Mesenchymal stem cell (in vitro differentiated cells and primary cell): ENCODE results near the gene MFNG.

Experiments
- DNase-seq: peaks from one replicate; pipeline ENCODE4 v3.0.0-alpha.2; 2013
- H2AFZ ChIP-seq: one replicate; pipeline ENCODE4 v1.6.1; 2013; ENCODE audit warnings: low read depth, mild to moderate bottlenecking, control low read depth, inconsistent platforms, low read length, moderate library complexity
- H2AK5ac ChIP-seq: 2 replicates; pipeline ENCODE4 v1.6.1; 2013; ENCODE audit warnings: low read length, moderate library complexity, mild to moderate bottlenecking, inconsistent platforms; ENCODE audit not compliant: severe bottlenecking
- H2BK120ac ChIP-seq: one replicate; pipeline ENCODE4 v1.6.1; 2013; ENCODE audit warnings: low read depth, mild to moderate bottlenecking, inconsistent platforms, low read length, moderate library complexity
- H2BK12ac ChIP-seq, 2 experiments: one replicate each; pipeline ENCODE4 v1.6.1; 2013; ENCODE audit warnings: inconsistent platforms in 2 of 2, low read length in 2 of 2, mild to moderate bottlenecking in 2 of 2, moderate library complexity in 2 of 2, control low read depth in 1 of 2
- H2BK15ac ChIP-seq: one replicate; pipeline ENCODE4 v1.6.1; 2013; ENCODE audit warnings: mild to moderate bottlenecking, low read depth, inconsistent platforms; ENCODE audit not compliant: poor library complexity, severe bottlenecking
- H2BK5ac ChIP-seq: 2 replicates; pipeline ENCODE4 v1.6.1; 2013; ENCODE audit warnings: low read depth, mild to moderate bottlenecking, low read length, control low read depth, inconsistent platforms; ENCODE audit not compliant: poor library complexity, severe bottlenecking
- H3K14ac ChIP-seq, 2 experiments: one replicate each; pipeline ENCODE4 v1.6.1; 2013; ENCODE audit warnings: inconsistent platforms in 2 of 2, low read length in 2 of 2, control low read depth in 1 of 2, mild to moderate bottlenecking in 1 of 2, moderate library complexity in 1 of 2
- H3K18ac ChIP-seq, 2 experiments: one replicate each; pipeline ENCODE4 v1.6.1; 2013; ENCODE audit warnings: inconsistent platforms in 2 of 2, low read length in 2 of 2, control low read depth in 1 of 2, low read depth in 1 of 2, mild to moderate bottlenecking in 1 of 2
- H3K23ac ChIP-seq, 2 experiments: one replicate each; pipeline ENCODE4 v1.6.1; 2013; ENCODE audit warnings: inconsistent platforms in 2 of 2, low read length in 2 of 2, mild to moderate bottlenecking in 2 of 2, moderate library complexity in 2 of 2, control low read depth in 1 of 2
- H3K27ac ChIP-seq: 2 replicates; pipeline ENCODE4 v1.5.1; 2013; ENCODE audit warnings: mild to moderate bottlenecking, moderate library complexity, low read length, control low read depth, inconsistent platforms; ENCODE audit not compliant: poor library complexity, severe bottlenecking
- H3K27me3 ChIP-seq, 2 experiments: 2 replicates each; pipeline versions ENCODE4 v1.6.1 to v1.7.0; 2013; ENCODE audit warnings: low read length in 2 of 2, mild to moderate bottlenecking in 2 of 2, moderate library complexity in 2 of 2, control low read depth in 1 of 2, inconsistent platforms in 1 of 2; ENCODE audit not compliant: control insufficient read depth in 1 of 2, insufficient read depth in 1 of 2
- H3K36me3 ChIP-seq, 2 experiments: 2 replicates each; pipeline versions ENCODE4 v1.6.1 to v1.7.0; 2013; ENCODE audit warnings: low read length in 2 of 2, control low read depth in 1 of 2, inconsistent platforms in 1 of 2, low read depth in 1 of 2, mild to moderate bottlenecking in 1 of 2; ENCODE audit not compliant: insufficient read depth in 2 of 2, control insufficient read depth in 1 of 2
- H3K4ac ChIP-seq, 2 experiments: one replicate each; pipeline ENCODE4 v1.6.1; 2013; ENCODE audit warnings: inconsistent platforms in 2 of 2, low read length in 2 of 2, mild to moderate bottlenecking in 2 of 2, moderate library complexity in 2 of 2, control low read depth in 1 of 2, low read depth in 1 of 2
- H3K4me1 ChIP-seq: 2 replicates; pipeline ENCODE4 v1.6.1; 2013; ENCODE audit warnings: low read depth, low read length, control low read depth; ENCODE audit not compliant: control insufficient read depth, insufficient read depth
- H3K4me2 ChIP-seq: 2 replicates; pipeline ENCODE4 v1.6.1; 2013; ENCODE audit warnings: low read length, mild to moderate bottlenecking, inconsistent platforms; ENCODE audit not compliant: poor library complexity, severe bottlenecking
- H3K4me3 ChIP-seq, 2 experiments: 2 replicates each; pipeline versions ENCODE4 v1.5.1 to v1.7.0; 2013; ENCODE audit warnings: low read length in 2 of 2, mild to moderate bottlenecking in 2 of 2, control low read depth in 1 of 2, low read depth in 1 of 2; ENCODE audit not compliant: insufficient read depth in 1 of 2
- H3K79me1 ChIP-seq: replicated peaks from 2 replicates; pipeline ENCODE4 v1.6.1; 2013; ENCODE audit warnings: mild to moderate bottlenecking, control low read depth, low read length, inconsistent platforms; ENCODE audit not compliant: poor library complexity, severe bottlenecking
- H3K9ac ChIP-seq: 2 replicates; pipeline ENCODE4 v1.7.0; 2013; ENCODE audit warnings: mild to moderate bottlenecking, low read length, moderate library complexity
- H3K9me3 ChIP-seq: 2 replicates; pipeline ENCODE4 v1.7.0; 2013; ENCODE audit warnings: mild to moderate bottlenecking, low read length; ENCODE audit not compliant: control insufficient read depth
- H4K8ac ChIP-seq: one replicate; pipeline ENCODE4 v1.6.1; 2013; ENCODE audit warnings: inconsistent platforms, mild to moderate bottlenecking, low read length, moderate library complexity
- H4K91ac ChIP-seq: one replicate; pipeline ENCODE4 v1.6.1; 2013; ENCODE audit warnings: mild to moderate bottlenecking, low read length, inconsistent platforms
- WGBS: methylation state at CpG from one replicate; pipeline ENCODE4 v1.1.7; 2013; ENCODE audit warnings: mixed read lengths; 5-methylcytosine and 5-hydroxymethylcytosine counted together

MFNG gene

GRCh38 chr22:37504964-37505363 is 18.8 kb upstream of the MFNG start:
- Histone ChIP-seq H3K79me1 (peaks cover 47% of the 10 kb centered on the region), H2BK15ac (no peak overlapping the region), H2BK5ac (no peak overlapping the region), H3K23ac (no peak overlapping the region), H3K27ac (no peak overlapping the region), H3K14ac (no peak overlapping the region), H2BK12ac (no peak overlapping the region), H3K18ac (no peak overlapping the region), H4K91ac (no peak overlapping the region), H3K4me1 (peaks cover 57% of the 10 kb centered on the region), H3K4me2 (no peak overlapping the region), H2BK120ac (no peak overlapping the region), H3K9me3 (no peaks in the 10 kb centered on the region), H3K27me3 (no peaks in the 10 kb centered on the region), H2AK5ac (peak overlapping the region; percentile 38), H2AFZ (no peak overlapping the region), H4K8ac (no peak overlapping the region), H3K4ac (no peak overlapping the region), H3K36me3 (peaks cover 74 to 89% of the 10 kb centered on the region in 2 experiments), H3K4me3 (no peak overlapping the region), H3K9ac (no peak overlapping the region)
- 96% methylated on average over 4 of the region's 4 CpGs for WGBS
- DNase-seq: no peak

GRCh38 chr22:37503850-37504249 is 17.7 kb upstream of the MFNG start:
- H3K4me3 ChIP-seq: no peak overlapping the region
- no peak overlapping the region for H4K8ac ChIP-seq
- peaks cover 58% of the 10 kb centered on the region for H3K4me1 ChIP-seq
- peak overlapping the region; percentile 43 for H2AK5ac ChIP-seq
- H3K14ac ChIP-seq: no peak overlapping the region
- H2BK12ac ChIP-seq: no peak overlapping the region
- H3K27ac ChIP-seq: no peak overlapping the region
- no peak overlapping the region for H2BK5ac ChIP-seq
- H3K4me2 ChIP-seq: no peak overlapping the region
- H2AFZ ChIP-seq: no peak overlapping the region
- peaks cover 40% of the 10 kb centered on the region for H3K79me1 ChIP-seq
- no peak overlapping the region for H2BK15ac ChIP-seq
- no peak overlapping the region for H3K9ac ChIP-seq
- H3K23ac ChIP-seq: no peak overlapping the region
- H4K91ac ChIP-seq: no peak overlapping the region
- no peak overlapping the region for H3K18ac ChIP-seq
- H3K4ac ChIP-seq: no peak overlapping the region
- H3K9me3 ChIP-seq: no peaks in the 10 kb centered on the region
- no peaks in the 10 kb centered on the region for H3K27me3 ChIP-seq
- no peak for DNase-seq
- H3K36me3 ChIP-seq: peaks cover 85 to 86% of the 10 kb centered on the region in 2 experiments
- 74% methylated on average over 11 of the region's 11 CpGs for WGBS
- no peak overlapping the region for H2BK120ac ChIP-seq

GRCh38 chr22:37503183-37503683 is 17.0 kb upstream of the MFNG start:
- WGBS: 99% methylated on average over 3 of the region's 3 CpGs
- no peak overlapping the region for H4K91ac ChIP-seq
- H3K14ac ChIP-seq: no peak overlapping the region
- H4K8ac ChIP-seq: no peak overlapping the region
- no peak overlapping the region for H3K23ac ChIP-seq
- H2BK12ac ChIP-seq: no peak overlapping the region
- no peak overlapping the region for H2BK15ac ChIP-seq
- peak overlapping the region; percentile 75 for H2AK5ac ChIP-seq
- DNase-seq: no peak
- H3K27ac ChIP-seq: peak overlapping the region; percentile 1
- no peak overlapping the region for H2AFZ ChIP-seq
- H3K4me1 ChIP-seq: peaks cover 57% of the 10 kb centered on the region
- no peaks in the 10 kb centered on the region for H3K9me3 ChIP-seq
- peaks cover 84 to 85% of the 10 kb centered on the region in 2 experiments for H3K36me3 ChIP-seq
- H2BK120ac ChIP-seq: no peak overlapping the region
- no peaks in the 10 kb centered on the region for H3K27me3 ChIP-seq
- no peak overlapping the region for H3K9ac ChIP-seq
- no peak overlapping the region for H2BK5ac ChIP-seq
- peaks cover 34% of the 10 kb centered on the region for H3K79me1 ChIP-seq
- H3K18ac ChIP-seq: peak overlapping the region in 1 of 2 experiments; percentile 49
- no peak overlapping the region for H3K4me2 ChIP-seq
- no peak overlapping the region for H3K4me3 ChIP-seq
- no peak overlapping the region for H3K4ac ChIP-seq

GRCh38 chr22:37502342-37503182 is 16.4 kb upstream of the MFNG start:
- Histone ChIP-seq H3K79me1 (peaks cover 27% of the 10 kb centered on the region), H2AFZ (no peak overlapping the region), H3K36me3 (peaks cover 81 to 83% of the 10 kb centered on the region in 2 experiments), H3K14ac (no peak overlapping the region), H3K9ac (no peak overlapping the region), H2BK5ac (peak overlapping the region; percentile 87), H3K4me1 (peaks cover 60% of the 10 kb centered on the region), H3K9me3 (no peaks in the 10 kb centered on the region), H3K4me3 (no peak overlapping the region), H2BK120ac (no peak overlapping the region), H3K27me3 (no peaks in the 10 kb centered on the region), H4K8ac (peak overlapping the region; percentile 12), H4K91ac (peak overlapping the region; percentile 81), H2BK15ac (peak overlapping the region; percentile 60), H2BK12ac (peak overlapping the region; percentile 60 to 81), H3K27ac (peak overlapping the region; percentile 97), H3K23ac (no peak overlapping the region), H2AK5ac (peak overlapping the region; percentile 75), H3K4ac (no peak overlapping the region), H3K4me2 (no peak overlapping the region), H3K18ac (no peak overlapping the region)
- WGBS: 77% methylated on average over 15 of the region's 16 CpGs
- no peak for DNase-seq
